NCI-H446 treated with DMSO at 0.1 percent for 48 hours (cell line): ENCODE results near the gene ATP2B2.

Experiments used
- DNase-seq: peaks from one replicate; lab custom pipeline; 2025; lab: John Stamatoyannopoulos, UW

The ATP2B2 gene

GRCh38 chr3:10400050-10400748 lies 105.2 kb downstream of the ATP2B2 start:
- DNase-seq = no peak

GRCh38 chr3:10399634-10400033 lies 105.8 kb downstream of the ATP2B2 start:
- no peak for DNase-seq

- no peak for DNase-seq
Measured at GRCh38 chr3:10398341-10398740, 107.0 kb downstream of the ATP2B2 start.

GRCh38 chr3:10397879-10398278 lies 107.5 kb downstream of the ATP2B2 start:
- no peak for DNase-seq

GRCh38 chr3:10396931-10397330 lies 108.5 kb downstream of the ATP2B2 start:
- no peak for DNase-seq

GRCh38 chr3:10396083-10396482 lies 109.3 kb downstream of the ATP2B2 start:
- no peak for DNase-seq

GRCh38 chr3:10395671-10396070 lies 109.7 kb downstream of the ATP2B2 start:
- DNase-seq = no peak

- DNase-seq = no peak
Measured at GRCh38 chr3:10395196-10395595, 110.2 kb downstream of the ATP2B2 start.

GRCh38 chr3:10394491-10395025 lies 110.8 kb downstream of the ATP2B2 start:
- no peak for DNase-seq

- no peak for DNase-seq
Measured at GRCh38 chr3:10393514-10393913, 111.9 kb downstream of the ATP2B2 start.

GRCh38 chr3:10392906-10393461 lies 112.4 kb downstream of the ATP2B2 start:
- no peak for DNase-seq

GRCh38 chr3:10392244-10392643 lies 113.1 kb downstream of the ATP2B2 start:
- no peak for DNase-seq

- DNase-seq = no peak
Measured at GRCh38 chr3:10391391-10391790, 114.0 kb downstream of the ATP2B2 start.

- no peak for DNase-seq
Measured at GRCh38 chr3:10390641-10391373, 114.6 kb downstream of the ATP2B2 start.

- no peak for DNase-seq
Measured at GRCh38 chr3:10389995-10390394, 115.4 kb downstream of the ATP2B2 start.

- DNase-seq = no peak
Measured at GRCh38 chr3:10389339-10389738, 116.0 kb downstream of the ATP2B2 start.

- no peak for DNase-seq
Measured at GRCh38 chr3:10387881-10388609, 117.3 kb downstream of the ATP2B2 start.

- no peak for DNase-seq
Measured at GRCh38 chr3:10386121-10386520, 119.3 kb downstream of the ATP2B2 start.

- no peak for DNase-seq
Measured at GRCh38 chr3:10384541-10385360, 120.6 kb downstream of the ATP2B2 start.

- no peak for DNase-seq
Measured at GRCh38 chr3:10383850-10384248, 121.5 kb downstream of the ATP2B2 start.
